Fibroblast of pulmonary artery (primary cell): ENCODE data around the gene MIAT.
"Not testable (repeated sequence)": the region's sequence is repeated elsewhere in the genome, so short reads cannot be mapped to it uniquely, and the experiment has no call there.

Experiments used
- DNase-seq: peaks from one replicate; pipeline ENCODE4 v3.0.0-alpha.2; 2010; ENCODE audit warnings: low read depth
- H3K4me3 ChIP-seq: replicated peaks from 2 replicates; pipeline ENCODE4 v1.5.1; 2011; ENCODE audit warnings: low read depth, mild to moderate bottlenecking, control low read depth, low read length, moderate library complexity
- CTCF ChIP-seq: IDR thresholded peaks from 2 replicates; pipeline ENCODE4 v1.5.1; 2011; ENCODE audit warnings: mild to moderate bottlenecking, control low read depth, low read length, inconsistent platforms; ENCODE audit errors: missing control alignments

Gene MIAT

GRCh38 chr22:26692215-26692614 is 34.8 kb downstream of the MIAT start:
- no peak for TF ChIP-seq CTCF
- no peak for DNase-seq
- no peak overlapping the region for H3K4me3 ChIP-seq

- no peak overlapping the region for H3K4me3 ChIP-seq
- no peak for TF ChIP-seq CTCF
- DNase-seq = no peak
Observed at GRCh38 chr22:26697151-26697550, 39.8 kb downstream of the MIAT start.

GRCh38 chr22:26700462-26700861 is 43.1 kb downstream of the MIAT start:
- DNase-seq = no peak
- H3K4me3 ChIP-seq = no peak overlapping the region
- TF ChIP-seq CTCF = no peak

- DNase-seq = no peak
- no peak for TF ChIP-seq CTCF
- no peak overlapping the region for H3K4me3 ChIP-seq
Observed at GRCh38 chr22:26700886-26701285, 43.5 kb downstream of the MIAT start.

GRCh38 chr22:26701323-26701722 is 43.9 kb downstream of the MIAT start:
- no peak for DNase-seq
- no peak overlapping the region for H3K4me3 ChIP-seq
- no peak for TF ChIP-seq CTCF

GRCh38 chr22:26702906-26703830 is 45.8 kb downstream of the MIAT start:
- H3K4me3 ChIP-seq = no peak overlapping the region
- no peak for DNase-seq
- no peak for TF ChIP-seq CTCF

GRCh38 chr22:26705379-26705778 is 48.0 kb downstream of the MIAT start:
- DNase-seq, H3K4me3 ChIP-seq: not testable (repeated sequence)
